WTC11 (cell line): ENCODE results near the gene AKR1E2. TPM values are rescaled to one million over a fixed set of nuclear protein-coding genes. Genes with fewer than 3 reads are reported as not detected.

Source experiments
- ATAC-seq: fragments of 200-7000 bp; cut with Tn5 transposase; 2 replicates; pipeline ENCODE4 v1.10.0; 2021; ENCODE audit warnings: mild to moderate bottlenecking, moderate library complexity
- CTCF ChIA-PET: fragments of 300-600 bp; sonication (Branson Sonifier 250); formaldehyde crosslinking; loops from one replicate; lab custom pipeline; 2021; ENCODE audit warnings: antibody characterized with exemption; lab: Charles Lee
- POLR2A ChIA-PET: fragments of 350-600 bp; sonication (Branson Sonifier 250); formaldehyde crosslinking; loops from one replicate; lab custom pipeline; 2021; ENCODE audit warnings: antibody characterized with exemption; lab: Charles Lee
- DNase-seq: peaks from one replicate; pipeline ENCODE4 v3.0.0; 2021; ENCODE audit warnings: low spot score
- H3K27ac Mint-ChIP-seq: 2 replicates; pipeline ENCODE4 v1.8.0; 2021; ENCODE audit warnings: mixed read lengths
- H3K27me3 Mint-ChIP-seq: 2 replicates; pipeline ENCODE4 v1.8.0; 2021; ENCODE audit warnings: low read depth, mild to moderate bottlenecking, moderate library complexity, mixed read lengths
- H3K36me3 Mint-ChIP-seq: 2 replicates; pipeline ENCODE4 v1.8.0; 2021; ENCODE audit warnings: mixed read lengths
- H3K4me1 Mint-ChIP-seq: 2 replicates; pipeline ENCODE4 v1.8.0; 2022; ENCODE audit warnings: mixed read lengths
- H3K4me3 Mint-ChIP-seq: 2 replicates; pipeline ENCODE4 v1.8.0; 2021; ENCODE audit warnings: mild to moderate bottlenecking, moderate library complexity, mixed read lengths
- H3K9me3 Mint-ChIP-seq: 2 replicates; pipeline ENCODE4 v1.8.0; 2021; ENCODE audit warnings: mixed read lengths
- CREM ChIP-seq: sonication (generic); formaldehyde crosslinking; IDR thresholded peaks from 2 replicates; pipeline ENCODE4 v1.8.1; 2022; ENCODE audit warnings: mild to moderate bottlenecking, missing genetic modification reagents, moderate library complexity
- ERG ChIP-seq: fragments of 250-450 bp; sonication (Bioruptor Pico); IDR thresholded peaks from 2 replicates; pipeline ENCODE4 v1.8.0; 2021; ENCODE audit warnings: mild to moderate bottlenecking
- FOXP1 ChIP-seq: sonication (generic); formaldehyde crosslinking; IDR thresholded peaks from 2 replicates; pipeline ENCODE4 v1.8.0; 2022; ENCODE audit warnings: missing genetic modification reagents, mild to moderate bottlenecking, moderate library complexity, borderline replicate concordance
- GRHL2 ChIP-seq: fragments of 250-450 bp; sonication (Bioruptor Pico); IDR thresholded peaks from 2 replicates; pipeline ENCODE4 v1.8.0; 2022; ENCODE audit warnings: mild to moderate bottlenecking, moderate library complexity; ENCODE audit not compliant: insufficient replicate concordance, severe bottlenecking
- HMGXB4 ChIP-seq: sonication (generic); formaldehyde crosslinking; IDR thresholded peaks from 2 replicates; pipeline ENCODE4 v1.8.1; 2023; ENCODE audit warnings: mild to moderate bottlenecking, moderate library complexity, missing genetic modification reagents
- OVOL2 ChIP-seq: fragments of 250-450 bp; sonication (Bioruptor Pico); IDR thresholded peaks from 2 replicates; pipeline ENCODE4 v1.9.0; 2021; ENCODE audit warnings: mild to moderate bottlenecking, borderline replicate concordance
- PREB ChIP-seq: sonication (generic); formaldehyde crosslinking; IDR thresholded peaks from 2 replicates; pipeline ENCODE4 v1.8.1; 2022; ENCODE audit warnings: mild to moderate bottlenecking, missing genetic modification reagents, moderate library complexity, borderline replicate concordance
- RELA ChIP-seq: sonication (generic); formaldehyde crosslinking; IDR thresholded peaks from 2 replicates; pipeline ENCODE4 v1.8.1; 2022; ENCODE audit warnings: missing genetic modification reagents, mild to moderate bottlenecking, borderline replicate concordance
- RORB ChIP-seq: fragments of 250-450 bp; sonication (Bioruptor Pico); IDR thresholded peaks from 2 replicates; pipeline ENCODE4 v1.9.0; 2021; ENCODE audit warnings: mild to moderate bottlenecking
- SMAD3 ChIP-seq: sonication (generic); formaldehyde crosslinking; IDR thresholded peaks from 2 replicates; pipeline ENCODE4 v1.8.0; 2022; ENCODE audit warnings: missing genetic modification reagents, mild to moderate bottlenecking, borderline replicate concordance
- TP53 ChIP-seq: sonication (generic); formaldehyde crosslinking; IDR thresholded peaks from 2 replicates; pipeline ENCODE4 v1.8.1; 2023; ENCODE audit warnings: mild to moderate bottlenecking, missing genetic modification reagents
- ZNF232 ChIP-seq: sonication (generic); formaldehyde crosslinking; IDR thresholded peaks from 2 replicates; pipeline ENCODE4 v1.8.0; 2022; ENCODE audit warnings: mild to moderate bottlenecking, missing genetic modification reagents
- ZNF416 ChIP-seq: fragments of 250-450 bp; sonication (Bioruptor Pico); IDR thresholded peaks from 2 replicates; pipeline ENCODE4 v1.9.0; 2021; ENCODE audit warnings: mild to moderate bottlenecking, inconsistent platforms
- total RNA-seq: library from RNA; stranded (reverse); gene quantifications from 3 replicates; pipeline ENCODE4 v1.2.3, GENCODE V29; 2021
- TF ChIP-seq, protein P1 (sequence below): sonication (generic); formaldehyde crosslinking; IDR thresholded peaks from 2 replicates; pipeline ENCODE4 v1.8.1; 2023; ENCODE audit warnings: mild to moderate bottlenecking, missing genetic modification reagents, moderate library complexity
- TF ChIP-seq, protein P2 (sequence below): sonication (generic); formaldehyde crosslinking; conservative IDR thresholded peaks from 2 replicates; pipeline ENCODE4 v1.8.1; 2022; ENCODE audit warnings: mild to moderate bottlenecking, missing genetic modification reagents
- TF ChIP-seq, protein P3 (sequence below): sonication (generic); formaldehyde crosslinking; IDR thresholded peaks from 2 replicates; pipeline ENCODE4 v1.8.0; 2022; ENCODE audit warnings: mild to moderate bottlenecking, missing genetic modification reagents
- TF ChIP-seq, protein P4 (sequence below): fragments of 250-450 bp; sonication (Bioruptor Pico); conservative IDR thresholded peaks from 2 replicates; pipeline ENCODE4 v1.9.0; 2021; ENCODE audit warnings: mild to moderate bottlenecking
- TF ChIP-seq, protein P5 (sequence below): sonication (generic); formaldehyde crosslinking; IDR thresholded peaks from 2 replicates; pipeline ENCODE4 v1.8.1; 2022; ENCODE audit warnings: low read depth, mild to moderate bottlenecking, moderate library complexity, missing genetic modification reagents, borderline replicate concordance

AKR1E2 gene
- total RNA-seq, 1 experiment from 2014 or later = 1.7 TPM

DNA sequence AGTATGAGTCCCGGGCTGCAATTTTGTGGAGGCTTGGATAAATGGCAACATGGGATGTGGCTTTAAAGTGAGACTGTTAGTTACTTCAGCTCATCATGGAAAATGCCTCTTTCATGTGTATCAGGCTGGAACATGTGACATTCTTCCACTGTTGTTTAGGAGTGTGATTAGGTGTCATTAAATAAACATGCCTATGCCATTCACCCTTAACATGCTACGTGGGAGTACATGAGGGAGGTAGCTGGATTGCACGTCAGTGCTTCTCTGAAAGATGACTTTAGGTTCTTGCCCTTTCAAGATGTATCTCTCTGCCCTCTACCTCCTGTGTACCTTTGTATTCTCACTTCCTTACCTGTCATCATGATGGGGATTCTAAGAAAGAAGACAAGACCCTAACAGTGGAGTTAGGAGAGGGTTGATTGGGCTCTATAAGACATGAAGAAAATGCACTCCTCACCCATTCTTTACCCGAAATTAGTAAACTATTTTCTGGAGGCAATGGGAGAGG is 8.9 kb downstream of the AKR1E2 start:
- Mint-ChIP-seq H3K36me3 (peaks cover 6% of the 10 kb centered on the region; the same call in 1 of the 2 replicates), H3K4me1 (no peaks in the 10 kb centered on the region), H3K27me3 (no peaks in the 10 kb centered on the region; the same call in 1 of the 2 replicates), H3K4me3 (no peak overlapping the region), H3K27ac (no peak overlapping the region), H3K9me3 (no peaks in the 10 kb centered on the region)
- ATAC-seq (no peak), DNase-seq (no peak)
- ChIA-PET CTCF (interaction anchor here (0.6 kb wide), 1 partner anchor 8 kb away, joined by 3 read pairs; no protein-coding TSS in a partner anchor), POLR2A (no interaction called here)
- no peak for TF ChIP-seq RELA (CRISPR knock-in tag)
- TF ChIP-seq SMAD3 (CRISPR knock-in tag) = no peak
- TF ChIP-seq, protein P1, sequence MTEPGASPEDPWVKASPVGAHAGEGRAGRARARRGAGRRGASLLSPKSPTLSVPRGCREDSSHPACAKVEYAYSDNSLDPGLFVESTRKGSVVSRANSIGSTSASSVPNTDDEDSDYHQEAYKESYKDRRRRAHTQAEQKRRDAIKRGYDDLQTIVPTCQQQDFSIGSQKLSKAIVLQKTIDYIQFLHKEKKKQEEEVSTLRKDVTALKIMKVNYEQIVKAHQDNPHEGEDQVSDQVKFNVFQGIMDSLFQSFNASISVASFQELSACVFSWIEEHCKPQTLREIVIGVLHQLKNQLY (CRISPR knock-in tag) = no peak
- TF ChIP-seq ERG (CRISPR knock-in tag) = no peak
- no peak for TF ChIP-seq FOXP1 (CRISPR knock-in tag)
- TF ChIP-seq ZNF232 (CRISPR knock-in tag) = no peak
- TF ChIP-seq, protein P2, sequence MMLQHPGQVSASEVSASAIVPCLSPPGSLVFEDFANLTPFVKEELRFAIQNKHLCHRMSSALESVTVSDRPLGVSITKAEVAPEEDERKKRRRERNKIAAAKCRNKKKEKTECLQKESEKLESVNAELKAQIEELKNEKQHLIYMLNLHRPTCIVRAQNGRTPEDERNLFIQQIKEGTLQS = no peak
- no peak for TF ChIP-seq OVOL2 (CRISPR knock-in tag)
- no peak for TF ChIP-seq ZNF416 (CRISPR knock-in tag)
- no peak for TF ChIP-seq CREM (CRISPR knock-in tag)
- TF ChIP-seq PREB (CRISPR knock-in tag) = no peak
- TF ChIP-seq, protein P3, sequence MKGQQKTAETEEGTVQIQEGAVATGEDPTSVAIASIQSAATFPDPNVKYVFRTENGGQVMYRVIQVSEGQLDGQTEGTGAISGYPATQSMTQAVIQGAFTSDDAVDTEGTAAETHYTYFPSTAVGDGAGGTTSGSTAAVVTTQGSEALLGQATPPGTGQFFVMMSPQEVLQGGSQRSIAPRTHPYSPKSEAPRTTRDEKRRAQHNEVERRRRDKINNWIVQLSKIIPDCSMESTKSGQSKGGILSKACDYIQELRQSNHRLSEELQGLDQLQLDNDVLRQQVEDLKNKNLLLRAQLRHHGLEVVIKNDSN (CRISPR knock-in tag) = no peak
- TF ChIP-seq HMGXB4 (CRISPR knock-in tag) = no peak
- no peak for TF ChIP-seq TP53 (CRISPR knock-in tag)
- TF ChIP-seq, protein P4, sequence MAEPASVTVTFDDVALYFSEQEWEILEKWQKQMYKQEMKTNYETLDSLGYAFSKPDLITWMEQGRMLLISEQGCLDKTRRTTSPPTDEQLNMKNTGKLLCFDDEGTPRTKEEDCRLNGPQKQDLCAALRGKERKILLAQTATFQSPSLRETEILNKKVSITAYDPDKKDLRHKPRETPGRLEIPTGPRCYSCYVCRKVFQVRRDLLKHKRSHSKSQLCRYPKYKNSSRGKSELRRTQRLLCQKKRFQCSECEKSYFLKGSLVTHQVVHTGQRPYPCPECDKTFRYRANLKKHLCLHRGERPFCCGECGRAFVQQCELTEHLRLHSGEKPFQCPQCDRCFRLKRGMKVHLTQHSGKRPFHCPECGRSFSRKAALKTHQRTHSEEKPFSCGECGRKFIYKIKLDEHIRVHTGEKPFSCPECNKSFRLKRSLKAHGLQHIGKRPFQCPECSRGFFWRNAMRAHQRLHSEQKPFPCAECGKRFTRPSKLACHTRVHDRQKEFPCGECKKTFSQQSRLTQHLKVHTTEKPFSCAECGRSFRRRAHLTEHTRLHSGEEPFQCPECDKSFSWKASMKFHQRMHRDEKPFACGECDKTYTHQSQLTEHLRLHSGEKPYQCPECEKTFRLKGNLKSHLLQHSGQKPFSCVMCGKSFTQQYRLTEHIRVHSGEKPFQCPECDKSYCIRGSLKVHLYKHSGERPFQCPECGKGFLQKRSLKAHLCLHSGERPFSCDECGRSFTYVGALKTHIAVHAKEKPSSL = no peak
- TF ChIP-seq GRHL2 (CRISPR knock-in tag) = no peak
- TF ChIP-seq RORB (CRISPR knock-in tag) = no peak
- TF ChIP-seq, protein P5, sequence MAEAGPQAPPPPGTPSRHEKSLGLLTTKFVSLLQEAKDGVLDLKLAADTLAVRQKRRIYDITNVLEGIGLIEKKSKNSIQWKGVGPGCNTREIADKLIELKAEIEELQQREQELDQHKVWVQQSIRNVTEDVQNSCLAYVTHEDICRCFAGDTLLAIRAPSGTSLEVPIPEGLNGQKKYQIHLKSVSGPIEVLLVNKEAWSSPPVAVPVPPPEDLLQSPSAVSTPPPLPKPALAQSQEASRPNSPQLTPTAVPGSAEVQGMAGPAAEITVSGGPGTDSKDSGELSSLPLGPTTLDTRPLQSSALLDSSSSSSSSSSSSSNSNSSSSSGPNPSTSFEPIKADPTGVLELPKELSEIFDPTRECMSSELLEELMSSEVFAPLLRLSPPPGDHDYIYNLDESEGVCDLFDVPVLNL (CRISPR knock-in tag) = no peak
